ENCODE data around the gene BRDT. TPM values are rescaled to one million over a fixed set of nuclear protein-coding genes. Genes with fewer than 3 reads are reported as not detected.

BRDT gene
- total and polyA plus RNA-seq, 2 of the 8 experiments (the other 6 are each of a cell fraction or from before 2014, with no cell fraction given): 0.08 TPM; not detected in 1

- TF ChIP-seq CHD7 (IDR thresholded peaks at IDR 0.05; ENCODE audit: insufficient replicate concordance, low read length) (no peak), SP4 (IDR thresholded peaks at IDR 0.05; ENCODE audit: low read length) (no peak), E2F6 (IDR thresholded peaks at IDR 0.05) (no peak), SIRT6 (IDR thresholded peaks at IDR 0.05; ENCODE audit: low read length) (no peak)
Observed at GRCh38 chr1:92017656-92018055, 68.5 kb downstream of the BRDT start (continued).
